NCI-H460 (cell line): ENCODE measurements around the gene SHISAL1. TPM values are rescaled to one million over a fixed set of nuclear protein-coding genes. Genes with fewer than 3 reads are reported as not detected.

Experiments
- DNase-seq: peaks from one replicate; pipeline ENCODE4 v3.0.0-alpha.2; 2016; ENCODE audit warnings: low read depth; ENCODE audit errors: extremely low read depth
- total RNA-seq: library from RNA; depleted of rRNA; stranded (reverse); fragments of >200 nt; shearing (Covaris generic); gene quantifications from 2 replicates; pipeline ENCODE4 v1.2.3, GENCODE V29; 2014

Gene SHISAL1
- total RNA-seq, 1 experiment from 2014 or later: 9.8 TPM

DNA sequence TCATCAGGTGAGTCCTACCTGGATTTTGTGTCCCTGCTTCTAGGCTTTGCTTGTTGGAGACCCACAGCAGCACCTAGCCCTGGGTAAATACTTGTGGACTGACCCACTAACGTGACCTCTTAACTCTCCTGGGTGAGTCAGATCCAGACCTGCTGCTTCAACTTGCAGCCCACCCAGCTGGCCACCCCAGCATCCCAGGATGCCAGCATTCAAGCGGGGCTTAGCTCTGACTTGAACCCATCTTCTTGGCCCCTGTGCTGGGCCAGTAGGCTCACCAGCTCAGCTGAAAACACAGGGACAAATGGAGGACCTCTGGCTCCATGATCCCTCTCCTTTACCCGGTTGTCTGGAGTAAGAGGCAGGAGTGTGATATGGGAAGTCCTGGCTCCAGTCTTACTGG is 98.6 kb downstream of the SHISAL1 start:
- DNase-seq: no peak

DNA sequence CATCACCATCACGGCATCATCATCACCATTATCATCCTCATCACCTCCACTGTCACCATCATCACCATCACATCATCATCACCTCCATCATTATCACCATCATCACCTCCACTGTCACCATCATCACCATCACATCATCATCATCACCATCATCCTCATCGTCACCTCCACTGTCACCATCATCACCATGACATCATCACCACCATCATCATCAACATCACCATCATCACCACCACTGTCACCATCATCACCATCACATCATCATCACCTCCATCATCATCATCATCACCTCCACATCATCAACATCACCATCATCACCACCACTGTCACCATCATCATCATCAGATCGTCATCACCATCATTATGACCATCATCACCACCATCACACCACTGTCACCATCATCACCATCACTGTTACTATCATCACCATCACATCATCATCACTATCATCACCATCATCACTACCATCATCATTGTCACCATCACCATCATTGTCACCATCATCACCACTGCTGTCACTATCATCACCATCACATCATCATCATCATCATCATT is 99.2 kb downstream of the SHISAL1 start:
- DNase-seq: no peak

DNA sequence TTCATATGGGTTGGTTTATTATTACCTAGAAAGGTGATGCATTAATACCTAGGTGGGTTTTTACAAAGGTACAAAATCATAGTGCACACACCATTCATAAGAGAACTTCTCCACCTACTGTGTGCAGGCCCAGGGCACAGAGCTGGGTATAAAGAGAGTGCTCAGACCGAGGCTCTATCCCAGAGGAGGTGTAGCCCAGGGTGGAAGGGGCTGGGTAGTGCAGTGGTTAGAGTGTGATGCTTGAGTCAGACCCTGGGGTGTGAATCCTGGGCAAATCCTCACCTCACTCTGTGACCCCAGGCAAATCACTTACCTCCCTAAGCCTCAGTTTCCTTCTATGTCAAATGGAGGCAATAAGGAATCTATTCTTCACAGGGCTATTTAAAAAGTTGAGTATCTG is 99.8 kb downstream of the SHISAL1 start:
- DNase-seq: no peak

DNA sequence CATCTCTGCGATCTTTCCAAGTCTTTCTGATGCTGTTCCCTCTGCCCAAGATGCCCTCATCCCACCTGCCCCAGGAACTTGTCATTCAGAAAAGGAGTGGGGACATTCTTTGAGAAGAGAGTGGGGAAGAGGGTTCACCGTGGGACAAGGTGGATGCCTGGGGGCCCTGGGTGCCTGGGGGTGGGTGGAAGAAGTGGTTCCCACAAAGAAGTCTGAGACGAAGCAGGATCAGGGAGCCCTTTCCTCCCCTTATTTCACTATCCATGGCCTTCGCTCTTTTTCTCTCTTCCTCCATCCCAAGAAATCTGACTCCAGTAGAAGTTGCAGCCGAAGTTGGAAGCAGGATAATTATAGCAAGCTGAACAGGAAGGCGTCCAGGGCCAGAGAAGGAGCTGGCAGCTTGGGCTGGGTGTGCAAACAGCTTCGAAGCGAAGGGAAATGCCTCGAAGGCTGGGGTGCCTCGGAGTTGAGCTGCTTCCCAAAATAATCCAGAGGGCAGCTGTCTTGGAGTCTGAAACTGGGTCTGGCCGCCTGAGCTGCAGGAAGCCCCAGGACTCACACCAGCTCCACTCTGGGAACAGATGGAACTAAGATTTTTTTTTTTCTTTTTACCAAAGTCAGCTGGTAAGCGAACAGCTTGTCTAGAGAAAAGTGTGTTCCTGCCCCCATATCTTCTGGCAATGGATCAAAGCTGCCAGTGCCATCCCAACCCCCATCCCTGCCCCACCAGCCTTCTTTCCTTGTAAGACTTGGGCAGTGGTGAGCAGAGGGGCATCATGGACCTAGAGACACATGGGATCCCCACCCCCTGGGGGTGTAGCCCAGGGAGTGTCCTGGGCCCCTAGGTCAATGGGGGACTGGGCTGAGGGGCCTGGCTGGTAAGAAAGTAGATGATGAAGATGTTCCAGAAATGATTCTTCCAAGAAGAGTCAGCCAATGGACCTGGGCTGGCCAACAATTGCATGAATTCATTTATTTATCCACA is 100.5 kb downstream of the SHISAL1 start:
- DNase-seq: no peak

DNA sequence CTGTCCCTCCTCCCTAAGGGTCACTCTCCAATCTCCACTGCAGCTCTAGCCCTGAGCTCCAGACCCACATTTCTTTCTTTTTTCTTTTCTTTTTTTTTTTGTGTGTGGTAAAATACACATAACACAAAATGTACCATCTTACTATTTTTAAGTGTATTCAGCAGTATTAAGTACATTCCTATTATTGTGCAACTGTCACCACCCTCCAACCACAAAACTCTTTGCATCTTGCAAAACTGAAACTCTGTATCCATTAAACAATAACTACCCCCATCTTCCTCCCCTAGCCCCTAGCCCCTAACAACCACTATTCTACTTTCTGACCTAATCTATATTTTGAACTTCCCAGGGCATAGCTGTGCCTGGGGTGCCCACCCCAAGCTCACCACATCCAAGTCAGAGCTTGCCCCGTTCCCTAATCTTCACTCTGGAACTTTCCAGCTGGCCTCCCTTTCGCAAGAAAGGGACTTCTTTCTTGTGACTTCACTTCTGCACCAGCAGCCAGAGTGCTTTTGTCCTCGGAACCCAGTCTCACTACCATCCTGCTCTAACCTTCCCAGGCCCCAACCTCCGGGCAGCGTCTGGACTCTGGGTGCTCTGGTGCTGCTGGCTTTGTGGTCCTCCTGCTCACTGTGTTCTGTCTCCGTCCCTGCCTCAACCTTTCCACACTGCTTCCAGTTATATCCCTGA is 101.3 kb downstream of the SHISAL1 start:
- no peak for DNase-seq

DNA sequence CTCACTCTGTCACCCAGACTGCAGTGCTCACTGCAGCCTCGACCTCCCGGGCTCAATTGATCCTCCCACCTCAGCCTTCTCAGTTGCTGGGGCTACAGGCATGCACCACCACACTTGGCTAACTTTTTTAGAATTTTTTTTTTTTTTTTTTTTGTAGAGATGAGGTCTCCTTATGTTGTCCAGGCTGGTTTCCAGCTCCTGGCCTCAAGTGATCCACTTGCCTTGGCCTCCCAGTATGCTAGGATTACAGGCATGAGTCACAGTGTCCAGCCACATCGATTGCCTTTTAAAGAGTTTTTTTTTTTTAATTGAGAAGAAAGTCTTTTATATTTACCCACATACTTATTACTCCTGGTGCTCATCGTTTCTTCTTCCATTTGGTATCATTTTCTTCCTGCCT is 102.0 kb downstream of the SHISAL1 start:
- DNase-seq: no peak

DNA sequence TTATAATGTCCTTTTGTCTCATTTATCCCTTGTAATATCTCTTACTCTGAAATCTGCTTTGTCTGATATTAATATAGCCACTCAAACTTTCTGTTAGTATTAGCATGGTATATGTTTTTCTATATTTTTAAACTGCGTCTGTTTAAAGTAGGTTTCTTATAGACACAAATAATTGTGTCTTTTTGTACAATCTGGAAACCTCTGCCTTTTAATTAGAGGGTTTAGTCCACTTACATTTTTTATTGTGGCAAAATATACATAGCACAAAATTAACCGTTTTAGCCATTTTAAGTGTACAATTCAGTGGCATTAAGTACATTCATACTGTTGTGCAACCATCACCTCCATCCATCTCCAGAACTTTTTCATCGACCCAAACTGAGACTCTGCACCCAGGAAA is 103.4 kb downstream of the SHISAL1 start:
- no peak for DNase-seq

DNA sequence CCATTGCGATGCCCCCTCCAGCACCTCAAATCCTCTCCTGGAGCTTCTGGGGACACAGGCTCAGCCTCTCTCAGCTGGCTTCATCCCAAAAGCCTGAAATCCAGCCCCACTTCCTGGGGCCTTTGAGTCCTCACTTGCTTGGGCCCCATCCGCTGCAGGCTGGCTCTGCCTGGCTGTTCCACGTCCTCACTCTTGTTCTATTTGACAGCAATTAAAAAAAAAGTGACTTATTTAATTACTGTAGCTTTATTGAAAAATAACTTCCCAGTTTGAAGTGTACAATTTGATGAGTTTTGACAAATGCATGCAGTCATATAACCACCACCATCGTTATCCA is 104.8 kb downstream of the SHISAL1 start:
- no peak for DNase-seq

DNA sequence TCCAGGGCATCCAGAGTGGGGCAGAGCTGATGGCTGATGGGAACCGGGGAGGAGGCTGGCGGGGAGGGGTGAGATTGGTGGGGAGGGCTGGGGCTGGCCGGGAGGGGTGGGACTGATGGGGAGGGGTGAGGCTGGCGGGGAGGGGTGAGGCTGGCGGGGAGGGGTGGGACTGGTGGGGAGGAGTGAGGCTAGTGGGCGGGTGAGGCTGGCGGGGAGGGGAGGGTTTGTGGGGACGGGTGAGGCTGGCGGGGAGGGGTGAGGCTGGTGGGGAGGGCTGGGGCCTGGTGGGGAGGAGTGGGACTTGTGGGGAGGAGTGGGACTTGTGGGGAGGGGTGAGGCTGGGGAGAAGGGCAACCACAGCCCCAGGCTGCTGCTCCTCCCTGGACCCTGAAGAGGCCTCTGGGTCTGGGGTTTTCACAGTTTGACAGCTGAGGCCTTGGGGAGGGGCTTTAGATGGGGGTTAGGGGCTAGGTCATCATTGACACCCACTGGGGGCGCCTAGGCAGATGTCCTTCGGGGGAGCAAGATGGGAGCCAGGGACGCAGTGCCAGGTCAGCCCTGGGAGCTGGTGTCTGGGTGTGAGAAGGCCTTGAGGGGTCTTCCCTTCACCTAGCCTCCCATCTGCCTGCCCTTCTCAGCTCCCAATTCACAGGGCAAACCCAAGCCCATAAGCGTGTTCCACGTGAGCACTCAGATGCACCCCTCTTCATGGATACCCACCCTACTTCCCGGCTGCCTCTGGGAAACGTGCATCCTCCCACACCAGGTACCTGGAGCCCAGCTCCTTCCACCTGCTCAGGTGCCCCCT is 105.4 kb downstream of the SHISAL1 start:
- DNase-seq: no peak

DNA sequence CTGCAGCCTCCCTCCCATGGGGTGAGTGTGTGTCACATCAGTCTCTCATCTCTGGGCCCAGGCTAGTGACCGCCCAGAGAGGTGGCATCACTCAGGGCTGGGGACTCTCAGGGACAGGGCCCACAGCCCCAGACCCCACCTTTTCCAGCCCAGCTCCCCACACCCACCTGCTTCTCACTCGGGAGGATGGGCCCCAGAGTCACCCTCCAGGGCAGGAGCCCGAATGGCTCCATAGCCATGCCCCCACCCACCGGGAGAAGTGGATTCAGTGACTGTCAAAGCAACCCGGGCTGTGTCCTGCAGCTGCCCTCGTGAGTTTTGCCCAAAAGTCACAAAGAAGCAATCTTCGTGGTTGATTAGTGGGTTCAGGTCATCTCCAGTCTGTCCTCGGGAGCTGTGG is 106.1 kb downstream of the SHISAL1 start:
- DNase-seq: no peak

DNA sequence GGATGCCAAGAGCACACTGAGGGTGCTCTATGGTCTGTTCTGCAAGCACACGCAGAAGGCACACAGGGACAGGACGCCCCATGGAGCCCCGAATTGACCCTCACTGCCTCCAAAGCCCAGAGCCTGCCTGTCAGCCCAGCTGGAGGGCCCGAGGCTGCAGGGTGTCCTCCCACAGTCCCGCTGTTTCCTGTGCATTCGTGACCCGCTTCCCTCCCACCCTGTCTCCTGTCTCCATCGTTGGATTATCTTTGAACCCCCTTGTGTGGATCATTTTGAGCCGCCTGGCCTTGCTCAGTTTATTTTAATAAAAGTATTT is 106.5 kb downstream of the SHISAL1 start:
- DNase-seq: no peak

DNA sequence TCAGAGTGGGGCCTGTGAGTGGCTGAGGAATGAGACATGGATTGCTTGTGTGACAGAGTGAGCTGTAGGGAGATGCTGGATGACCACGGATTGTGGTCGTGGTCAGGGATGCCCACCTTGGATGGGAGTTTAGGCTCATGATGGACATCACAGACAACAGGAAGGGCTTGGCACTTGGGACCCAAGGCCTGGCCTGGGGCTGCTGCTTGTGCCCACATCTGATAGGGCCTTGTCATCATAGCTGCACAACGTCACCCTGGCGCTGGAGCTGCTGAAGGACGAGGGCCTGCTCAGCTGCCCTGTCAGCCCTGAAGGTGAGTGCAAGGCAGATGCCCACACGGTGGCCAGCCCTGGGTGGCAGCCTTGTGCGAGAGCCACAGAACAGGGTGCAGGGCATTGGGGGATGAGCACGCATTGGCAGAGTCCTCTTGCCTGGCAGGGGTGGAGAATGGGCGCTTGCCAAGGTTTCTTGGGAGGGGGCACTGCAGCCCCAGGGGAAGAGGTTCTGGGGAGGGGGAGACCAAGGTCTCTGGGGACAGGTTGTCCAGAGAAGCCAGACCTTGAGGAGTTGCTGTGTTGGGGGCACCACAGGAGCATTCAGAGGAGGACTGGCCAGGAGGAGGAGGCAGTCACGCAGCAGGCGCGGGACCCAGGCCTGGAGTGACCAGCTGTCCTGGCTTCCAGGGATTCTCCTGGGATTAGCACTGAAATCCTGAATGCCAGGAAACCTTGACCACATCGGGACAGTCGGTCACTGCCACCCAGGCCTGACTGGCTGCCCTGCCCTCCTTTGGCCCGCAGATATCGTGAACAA is 107.0 kb downstream of the SHISAL1 start:
- DNase-seq: no peak

DNA sequence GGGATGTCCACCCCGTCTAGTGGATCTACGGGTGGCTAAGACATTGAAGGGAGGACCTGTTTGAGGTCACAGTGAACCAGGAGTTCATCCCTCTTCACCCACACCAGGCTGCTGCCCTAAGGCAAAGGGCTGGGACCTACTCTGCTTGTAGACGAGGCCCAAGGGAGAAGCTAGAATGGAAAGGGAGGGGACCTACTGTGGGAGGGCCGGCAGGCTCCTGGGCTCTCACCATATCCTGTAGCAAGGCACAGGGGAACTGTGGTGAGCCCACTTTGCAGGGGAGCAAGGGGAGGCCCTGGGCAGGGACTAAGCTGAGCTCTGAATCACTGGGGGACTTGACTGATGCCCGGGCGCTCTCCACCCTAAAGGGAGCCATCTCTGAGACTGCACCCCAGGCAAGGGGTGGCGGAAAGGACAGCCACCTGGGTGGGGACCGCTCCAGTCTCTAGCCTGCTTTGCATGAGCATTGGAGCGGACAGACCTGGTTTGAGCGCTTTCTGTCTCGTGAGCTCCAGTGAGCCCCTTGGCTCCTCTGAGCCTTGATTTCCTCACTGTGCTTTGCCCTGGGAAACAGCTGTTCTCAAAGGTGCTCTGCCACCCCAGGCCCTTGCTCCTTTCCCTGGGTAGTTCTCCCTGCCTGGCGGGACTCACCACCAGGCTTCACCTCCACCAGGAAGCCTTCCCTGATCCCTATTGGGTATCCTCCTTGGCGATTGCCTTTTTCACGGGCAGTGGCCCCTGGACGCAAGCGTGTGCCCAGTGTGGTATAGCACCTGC is 107.8 kb downstream of the SHISAL1 start:
- DNase-seq: no peak

DNA sequence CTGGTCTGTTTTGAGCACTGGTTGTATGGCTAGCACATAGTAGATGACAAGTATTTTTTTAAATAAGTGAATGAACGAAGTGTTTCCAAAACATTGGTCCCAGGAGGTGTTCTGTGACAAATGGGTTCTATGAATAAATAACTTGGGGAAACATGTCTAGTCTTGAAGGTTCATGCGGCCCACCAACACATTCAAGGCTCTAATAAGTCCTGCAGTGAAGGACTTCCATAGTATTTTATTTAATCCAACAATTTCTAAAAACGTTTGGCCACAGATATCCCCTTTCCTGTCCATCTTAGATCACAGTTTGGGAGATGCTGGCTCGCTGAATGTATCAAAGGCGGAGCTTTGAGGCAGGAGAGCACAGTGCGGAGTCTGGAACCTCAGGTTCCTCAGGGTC is 109.5 kb downstream of the SHISAL1 start:
- no peak for DNase-seq

DNA sequence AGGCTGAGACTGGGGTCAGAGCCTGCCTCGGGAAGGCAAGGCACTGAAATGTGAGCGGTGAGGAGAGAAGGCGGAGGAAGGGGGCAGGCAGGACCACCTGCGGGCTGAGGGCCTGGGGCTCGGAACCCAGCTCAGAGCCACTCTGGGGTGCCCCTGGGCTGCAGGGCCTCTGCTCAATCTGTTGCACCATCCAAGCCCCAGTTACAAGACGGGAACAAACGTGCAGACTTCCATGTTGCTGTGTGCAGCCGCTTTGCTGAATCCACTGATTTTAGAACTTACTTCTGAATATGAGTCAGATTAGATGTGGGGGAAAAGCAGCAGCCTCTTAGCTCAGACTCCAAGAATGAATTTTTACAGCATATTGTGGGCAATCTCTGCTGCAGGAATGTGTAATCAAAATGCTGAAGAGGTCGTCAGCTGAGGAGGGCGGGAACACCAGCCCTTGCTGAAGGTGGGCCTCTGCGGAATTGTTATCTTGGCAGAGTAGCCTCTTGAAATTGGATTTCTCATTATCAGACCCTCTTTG is 110.4 kb downstream of the SHISAL1 start:
- DNase-seq: no peak

DNA sequence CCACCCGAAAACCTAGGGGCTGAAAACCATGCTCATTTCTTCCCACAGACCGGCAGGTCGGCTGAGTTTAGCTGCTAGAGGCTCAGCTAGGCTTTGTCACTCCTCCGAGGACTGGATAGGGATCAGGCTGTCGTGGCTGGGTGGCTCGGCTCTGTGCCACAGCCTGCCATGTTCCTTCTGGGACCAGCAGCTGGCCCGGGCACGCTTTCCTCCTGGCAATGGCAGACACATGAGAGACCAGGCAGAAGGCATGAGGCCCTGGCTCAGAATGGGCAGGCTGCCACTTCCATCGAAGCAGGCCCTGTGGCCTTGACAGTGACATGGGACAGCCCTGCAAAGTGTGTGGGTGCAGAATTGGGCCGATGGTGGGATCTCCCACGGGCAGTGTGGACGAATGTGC is 111.1 kb downstream of the SHISAL1 start:
- no peak for DNase-seq

DNA sequence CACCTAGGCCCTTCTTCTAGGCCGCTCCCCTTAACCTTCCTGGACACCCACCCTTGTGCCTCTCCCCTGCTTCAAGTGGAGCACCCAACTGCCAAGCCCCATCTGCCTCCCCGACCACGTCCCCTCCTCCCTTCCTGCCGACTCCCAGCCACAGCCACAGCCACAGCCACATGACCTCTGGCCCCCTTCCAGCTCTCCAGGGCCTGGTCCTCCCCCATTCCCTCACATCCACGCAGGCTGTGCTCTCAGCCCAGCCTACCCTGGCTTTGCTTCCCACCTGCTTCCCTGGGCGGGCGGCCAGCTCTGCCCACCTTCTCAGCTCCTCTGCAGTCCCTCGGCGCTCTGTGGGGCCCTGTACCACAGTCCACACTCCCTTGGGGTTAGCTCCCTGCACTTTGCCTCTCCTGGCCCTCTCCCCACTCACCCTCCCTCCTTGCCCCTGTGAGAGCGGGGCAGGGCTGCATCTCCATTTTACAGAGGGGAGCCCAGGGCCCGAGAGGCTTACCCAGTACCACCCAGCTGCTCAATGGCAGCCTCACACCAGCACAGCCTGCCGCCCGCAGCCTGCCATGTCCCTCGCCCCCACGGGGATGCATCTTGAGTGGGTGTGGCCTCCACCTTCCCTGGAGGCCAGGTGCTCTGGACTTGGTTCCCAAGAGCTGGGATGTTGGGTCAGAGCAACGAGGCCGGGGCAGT is 111.7 kb downstream of the SHISAL1 start:
- no peak for DNase-seq

DNA sequence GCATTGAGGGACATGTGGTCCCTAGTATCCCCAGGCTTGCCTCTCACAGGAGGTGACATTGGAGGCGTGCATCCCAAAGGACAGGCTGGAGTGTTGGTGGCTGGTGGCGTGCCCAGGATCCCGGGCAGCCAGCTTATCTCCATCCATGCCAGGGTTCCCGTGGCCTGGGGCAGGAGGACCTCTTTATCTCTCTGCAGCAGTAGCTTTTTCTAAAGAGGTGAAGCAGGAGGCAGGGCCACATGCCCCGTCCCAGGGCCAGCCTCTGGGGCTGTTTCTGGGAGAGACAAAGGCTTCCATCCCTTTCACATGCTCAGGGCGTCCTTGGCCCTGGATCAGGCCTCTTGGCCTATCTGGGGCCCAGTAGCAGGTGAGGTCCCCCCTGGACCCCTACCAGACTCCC is 112.3 kb downstream of the SHISAL1 start:
- no peak for DNase-seq

DNA sequence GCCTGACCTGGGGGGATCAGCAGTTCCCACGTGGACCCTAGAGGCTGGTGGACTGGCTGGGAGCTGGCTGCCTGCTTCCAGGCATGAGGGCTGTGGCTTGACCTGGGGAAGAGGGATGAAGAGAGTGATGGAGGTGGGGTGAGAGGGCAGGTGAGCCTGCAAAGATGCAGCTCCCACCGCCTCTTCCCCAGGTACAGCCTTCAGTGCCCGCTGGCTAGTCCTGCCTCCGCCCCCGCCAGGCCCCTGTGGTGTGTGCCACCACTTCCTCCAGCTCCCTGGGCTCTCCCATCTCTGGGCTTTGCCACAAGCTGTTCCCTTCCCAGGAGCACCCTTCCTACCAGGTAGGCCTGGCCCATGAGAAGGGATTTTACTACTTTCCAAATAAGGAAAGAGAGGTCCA is 112.9 kb downstream of the SHISAL1 start:
- no peak for DNase-seq
